ENCODE measurements around the gene GRIN1.

GRIN1 gene

DNA sequence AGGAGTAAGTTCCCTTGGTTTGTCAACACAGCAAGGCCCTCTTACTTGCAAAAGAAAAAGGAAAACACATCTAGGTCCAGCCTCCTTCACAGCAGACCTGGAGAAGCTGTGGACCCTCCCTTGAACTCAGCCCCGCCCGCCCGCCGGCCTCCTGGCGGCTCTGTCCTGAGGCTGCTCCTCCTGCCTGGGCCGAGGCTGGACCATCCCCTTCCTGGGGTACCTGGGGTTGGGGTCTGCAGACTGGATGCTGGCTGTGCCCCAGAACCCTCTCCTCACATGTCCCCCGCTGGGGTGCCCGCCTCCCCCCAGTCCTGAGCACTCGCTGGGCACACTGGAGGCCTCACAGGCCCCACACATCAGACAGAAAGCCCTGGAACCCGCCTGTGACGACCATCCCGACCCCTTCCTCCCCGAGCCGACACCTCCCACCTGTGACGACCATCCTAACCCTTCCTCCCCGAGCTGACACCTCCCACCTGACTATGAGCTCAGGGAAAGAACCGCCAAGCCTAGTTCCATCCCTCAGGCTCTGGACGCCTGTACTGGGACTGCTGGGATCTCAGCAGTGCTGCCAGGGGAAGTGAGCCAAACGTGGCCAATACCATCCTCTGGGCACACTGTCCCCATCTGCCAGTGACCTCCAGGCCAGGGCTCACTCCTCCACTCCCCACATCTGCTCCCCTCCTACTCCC is 40.1 kb downstream of the GRIN1 start:
- no peak for DNase-seq (ENCODE audit: low read depth)

GRCh38 chr9:137179761-137180160 is 40.8 kb downstream of the GRIN1 start:
- DNase-seq (ENCODE audit: low read depth): no peak

DNA sequence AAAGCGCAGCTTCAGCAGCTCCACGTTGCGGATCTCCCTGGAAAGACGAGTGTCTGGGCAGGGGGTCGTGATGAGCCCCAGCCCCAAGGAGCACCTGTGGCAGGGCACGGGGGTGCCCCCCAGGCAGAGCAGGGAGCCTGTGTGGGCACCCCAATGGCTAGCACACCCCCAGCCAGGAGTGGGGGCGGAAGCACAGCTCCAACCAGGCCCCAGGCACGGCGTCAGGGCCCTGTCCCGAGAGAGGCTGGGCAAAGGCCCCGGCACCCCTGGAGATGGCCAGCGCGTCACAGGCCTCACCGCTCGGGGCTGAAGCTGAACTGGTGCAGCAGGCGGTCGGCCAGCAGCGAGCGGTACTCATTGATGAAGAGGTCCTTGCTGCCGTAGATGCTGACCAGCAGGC is 41.5 kb downstream of the GRIN1 start:
- DNase-seq (ENCODE audit: low read depth): no peak

DNA sequence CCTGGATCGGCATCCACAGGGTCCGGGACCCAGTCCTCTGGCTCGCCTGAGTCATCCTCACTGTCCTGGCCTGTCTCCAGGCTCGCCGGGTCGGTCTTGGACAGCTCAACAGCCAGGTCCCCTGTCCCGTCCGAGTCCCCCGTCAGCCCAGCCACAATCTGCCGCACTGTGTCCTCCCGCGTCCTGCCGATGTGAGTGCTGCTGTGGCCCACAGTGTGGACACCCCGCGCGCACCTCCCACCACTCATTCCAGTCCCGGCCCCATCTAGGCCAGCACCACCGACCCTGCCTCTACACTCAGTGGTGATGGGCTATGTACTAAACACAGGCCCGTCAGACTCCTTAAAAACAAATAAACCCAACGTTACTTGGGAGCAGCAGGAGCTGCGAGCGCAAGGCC is 42.7 kb downstream of the GRIN1 start:
- DNase-seq (ENCODE audit: low read depth): no peak

- DNase-seq (ENCODE audit: low read depth): no peak
These were observed 43.9 kb downstream of the GRIN1 start for GRCh38 chr9:137182836-137183235.

DNA sequence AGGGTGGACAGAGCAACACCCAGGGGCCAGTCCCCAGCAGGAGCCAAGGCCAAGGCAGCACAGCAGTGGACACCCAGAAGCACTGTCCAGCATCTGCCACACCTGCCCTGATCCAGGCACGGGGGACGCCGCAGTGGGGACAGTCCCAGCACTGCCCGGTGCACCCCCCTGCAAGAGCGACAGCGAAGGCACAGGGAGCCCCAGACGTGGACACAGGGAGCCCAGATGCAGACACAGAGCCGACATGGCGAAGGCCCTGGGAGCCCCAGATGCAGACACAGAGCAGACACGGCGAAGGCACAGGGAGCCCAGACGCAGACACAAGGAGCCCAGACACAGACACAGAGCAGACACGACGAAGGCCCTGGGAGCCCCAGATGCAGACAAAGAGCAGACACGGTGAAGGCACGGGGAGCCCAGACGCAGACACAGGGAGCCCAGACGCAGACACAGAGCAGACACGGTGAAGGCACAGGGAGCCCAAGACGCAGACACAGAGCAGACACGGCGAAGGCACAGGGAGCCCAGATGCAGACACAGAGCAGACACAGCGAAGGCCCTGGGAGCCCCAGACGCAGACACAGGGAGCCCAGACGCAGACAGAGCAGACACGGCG is 45.1 kb downstream of the GRIN1 start:
- DNase-seq (ENCODE audit: low read depth): no peak

DNA sequence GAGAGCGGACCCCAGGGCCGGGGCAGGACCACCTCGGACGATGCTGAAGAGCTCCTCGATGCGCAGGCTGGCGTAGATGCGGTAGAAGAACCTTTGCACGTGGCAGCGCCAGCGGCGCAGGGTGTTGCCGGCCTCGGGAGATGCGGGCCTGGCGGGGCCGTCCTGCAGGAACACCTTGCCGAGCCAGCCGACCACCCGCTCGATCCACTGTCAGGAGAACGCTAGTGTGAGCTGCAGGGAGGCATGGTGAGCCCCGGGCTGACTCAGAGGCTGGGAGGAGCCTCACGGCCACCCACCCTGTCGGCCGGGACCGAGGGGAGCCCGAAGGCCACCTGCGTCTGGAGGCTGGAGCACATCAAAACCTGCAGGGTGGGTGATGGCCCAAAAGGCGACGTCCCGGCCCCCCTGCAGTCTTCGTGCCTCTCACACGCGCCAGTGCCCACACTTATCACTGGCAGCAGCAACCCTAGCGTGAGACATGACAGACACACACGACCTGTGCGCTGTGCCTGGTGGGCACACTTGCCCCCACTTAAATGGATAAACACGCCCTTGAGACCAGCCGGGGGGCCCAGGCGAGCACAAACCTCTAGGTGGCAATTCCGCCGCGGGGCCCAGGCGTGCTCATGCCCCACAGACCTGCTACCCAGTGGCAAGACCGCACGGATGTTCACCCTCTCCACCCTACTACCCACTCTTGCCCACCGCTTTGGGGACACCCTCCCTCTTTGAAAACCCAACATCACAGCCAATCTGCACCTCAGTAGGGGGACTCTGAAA is 46.1 kb downstream of the GRIN1 start:
- no peak for DNase-seq (ENCODE audit: low read depth)

GRCh38 chr9:137185921-137186320 is 47.0 kb downstream of the GRIN1 start:
- DNase-seq (ENCODE audit: low read depth): no peak

DNA sequence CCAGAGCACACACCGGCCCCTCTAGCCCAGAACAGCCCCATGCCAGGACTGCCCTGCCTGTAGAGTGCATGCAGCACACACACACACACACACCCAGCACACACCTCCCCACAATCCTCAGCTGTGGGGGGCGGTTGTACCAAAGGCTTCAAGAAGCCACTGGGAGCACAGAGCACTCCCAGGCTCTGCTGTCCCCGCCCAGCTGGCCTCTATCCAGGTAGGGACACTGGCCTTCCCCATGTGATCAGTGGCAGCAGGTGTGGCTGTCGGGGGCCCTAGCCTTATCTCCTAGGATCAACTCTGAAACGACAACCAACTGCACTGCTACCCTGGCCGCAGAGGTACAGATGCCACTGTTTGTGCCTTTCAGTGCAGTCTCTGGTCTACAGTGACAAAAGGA is 47.4 kb downstream of the GRIN1 start:
- DNase-seq (ENCODE audit: low read depth): no peak

DNA sequence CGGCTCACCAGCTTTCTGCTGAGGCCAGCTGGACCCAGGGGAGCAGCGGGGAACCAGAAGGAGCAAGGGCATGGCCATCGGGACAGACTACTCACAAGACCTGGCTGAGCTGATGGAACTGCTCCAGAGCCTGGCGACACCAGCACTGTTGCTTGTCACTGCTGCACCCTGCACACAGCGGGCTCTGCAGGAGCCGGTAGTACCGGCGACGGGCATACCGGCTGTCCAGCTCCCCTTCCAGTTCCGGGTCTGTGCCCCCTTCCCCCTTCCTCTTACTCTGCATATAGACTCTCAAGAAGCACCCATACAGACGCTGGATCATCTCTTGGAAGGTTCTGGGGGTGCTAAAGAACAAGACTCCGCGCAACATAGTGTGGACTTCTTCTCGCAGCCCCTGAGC is 48.4 kb downstream of the GRIN1 start:
- DNase-seq (ENCODE audit: low read depth): no peak

DNA sequence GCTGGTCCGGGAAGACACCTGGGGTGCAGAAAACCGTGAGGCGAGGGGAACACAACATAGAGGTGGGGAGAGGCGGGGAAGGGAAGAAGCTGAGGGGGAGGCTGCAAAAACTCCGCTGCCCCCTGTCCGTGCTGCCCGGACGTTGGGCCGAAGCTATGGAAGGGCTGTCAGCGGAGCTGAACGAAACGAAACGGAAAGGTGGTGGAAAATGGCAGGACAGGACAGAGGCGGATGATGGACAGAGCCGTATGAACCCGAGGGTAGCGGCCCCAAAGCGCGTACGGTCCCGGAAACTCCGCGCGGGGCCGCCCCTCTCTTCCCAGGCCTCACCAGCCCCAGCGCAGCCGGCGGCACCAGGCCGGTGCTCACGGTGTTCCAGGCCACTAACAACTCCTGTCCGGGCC is 49.1 kb downstream of the GRIN1 start:
- DNase-seq (ENCODE audit: low read depth): no peak

DNA sequence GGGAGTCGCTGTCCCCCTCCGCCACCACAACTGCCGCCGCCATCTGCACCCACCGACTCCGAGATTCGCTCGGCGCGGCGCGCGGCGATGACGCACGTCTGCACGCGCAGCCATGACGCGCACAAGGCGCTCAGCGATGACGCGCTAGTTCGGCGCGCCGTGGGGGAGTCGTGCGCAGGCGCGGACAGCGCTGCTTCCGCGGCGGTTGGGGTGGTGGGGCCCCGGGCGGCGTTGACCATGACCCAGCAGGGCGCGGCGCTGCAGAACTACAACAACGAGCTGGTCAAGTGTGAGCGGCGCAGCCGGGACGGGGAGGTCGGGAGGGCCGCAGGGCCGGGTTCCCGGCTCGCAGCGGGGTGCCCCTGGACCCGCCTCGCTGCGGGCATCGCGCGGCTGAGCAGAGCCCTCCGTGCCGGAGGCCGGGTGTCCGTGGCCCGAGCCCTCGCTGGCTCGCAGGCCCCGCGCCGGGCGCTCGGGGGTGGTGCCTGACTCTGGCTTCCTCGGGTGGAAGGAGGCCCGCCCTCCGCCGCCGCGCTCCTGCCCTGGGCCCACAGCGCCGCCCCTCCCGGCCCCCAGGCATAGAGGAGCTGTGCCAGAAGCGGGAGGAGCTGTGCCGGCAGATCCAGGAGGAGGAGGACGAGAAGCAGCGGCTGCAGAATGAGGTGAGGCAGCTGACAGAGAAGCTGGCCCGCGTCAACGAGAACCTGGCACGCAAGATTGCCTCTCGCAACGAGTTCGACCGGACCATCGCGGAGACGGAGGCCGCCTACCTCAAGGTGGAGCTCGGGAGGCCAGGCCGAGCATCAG is 49.7 kb downstream of the GRIN1 start, which contains the start of the genes ANAPC2 and SSNA1:
TSS of gene ANAPC2 (minus strand) at position 71 of the 807 bp plus-strand sequence. CDS start at position 43, 28 bp downstream.
TSS of gene SSNA1 (plus strand) at position 187 of the 807 bp plus-strand sequence. CDS start at position 238, 51 bp downstream.
- peak; percentile 76 for DNase-seq (ENCODE audit: low read depth)

- no peak for DNase-seq (ENCODE audit: low read depth)
These were observed 50.6 kb downstream of the GRIN1 start for GRCh38 chr9:137189297-137190295.

DNA sequence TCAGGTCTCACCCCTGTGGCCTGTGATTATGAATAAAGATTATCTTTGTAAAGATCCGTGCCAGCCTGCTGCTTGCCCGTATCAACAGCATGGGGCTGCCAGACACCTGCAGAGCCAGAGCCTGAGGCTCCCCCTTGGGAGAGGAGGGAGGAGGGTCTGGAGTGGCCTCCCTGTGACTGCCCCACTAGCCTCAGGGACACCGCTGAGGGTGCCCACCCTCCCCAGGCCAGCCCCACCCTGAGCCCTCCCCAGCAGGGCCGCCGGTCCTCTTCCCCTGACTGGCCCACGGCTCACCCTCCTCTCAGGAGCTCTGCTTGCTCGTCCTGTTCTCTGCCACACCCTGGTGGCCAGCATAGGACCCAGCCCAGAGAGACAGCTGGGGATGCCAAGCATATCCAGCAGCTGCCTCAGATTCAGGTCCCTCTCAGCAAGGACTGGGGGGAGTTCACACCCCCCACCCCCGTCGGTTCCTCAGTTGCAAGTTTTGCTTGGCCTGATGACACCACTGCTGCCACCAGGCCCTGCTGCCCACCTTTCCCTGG is 51.4 kb downstream of the GRIN1 start:
- no peak for DNase-seq (ENCODE audit: low read depth)

DNA sequence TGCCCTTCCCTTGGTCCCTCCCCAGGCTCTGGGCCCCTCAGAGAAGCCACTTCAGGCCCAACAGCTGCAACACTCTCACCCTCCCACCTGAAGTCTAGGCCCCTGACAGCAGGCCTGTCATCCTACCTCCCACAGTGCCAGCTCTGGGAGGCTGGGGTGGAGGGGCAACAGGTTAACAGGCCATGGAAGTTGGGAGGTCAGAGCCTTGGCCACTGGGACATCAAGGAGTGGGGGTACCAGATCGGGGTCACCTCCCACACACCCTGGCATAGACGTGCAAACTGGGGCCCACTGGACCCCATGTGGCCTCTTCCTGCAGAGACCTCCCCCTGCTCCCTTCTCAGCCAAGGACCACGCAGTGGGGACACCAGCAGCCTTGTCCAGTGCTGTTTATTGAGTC is 52.3 kb downstream of the GRIN1 start:
- DNase-seq (ENCODE audit: low read depth): no peak

DNA sequence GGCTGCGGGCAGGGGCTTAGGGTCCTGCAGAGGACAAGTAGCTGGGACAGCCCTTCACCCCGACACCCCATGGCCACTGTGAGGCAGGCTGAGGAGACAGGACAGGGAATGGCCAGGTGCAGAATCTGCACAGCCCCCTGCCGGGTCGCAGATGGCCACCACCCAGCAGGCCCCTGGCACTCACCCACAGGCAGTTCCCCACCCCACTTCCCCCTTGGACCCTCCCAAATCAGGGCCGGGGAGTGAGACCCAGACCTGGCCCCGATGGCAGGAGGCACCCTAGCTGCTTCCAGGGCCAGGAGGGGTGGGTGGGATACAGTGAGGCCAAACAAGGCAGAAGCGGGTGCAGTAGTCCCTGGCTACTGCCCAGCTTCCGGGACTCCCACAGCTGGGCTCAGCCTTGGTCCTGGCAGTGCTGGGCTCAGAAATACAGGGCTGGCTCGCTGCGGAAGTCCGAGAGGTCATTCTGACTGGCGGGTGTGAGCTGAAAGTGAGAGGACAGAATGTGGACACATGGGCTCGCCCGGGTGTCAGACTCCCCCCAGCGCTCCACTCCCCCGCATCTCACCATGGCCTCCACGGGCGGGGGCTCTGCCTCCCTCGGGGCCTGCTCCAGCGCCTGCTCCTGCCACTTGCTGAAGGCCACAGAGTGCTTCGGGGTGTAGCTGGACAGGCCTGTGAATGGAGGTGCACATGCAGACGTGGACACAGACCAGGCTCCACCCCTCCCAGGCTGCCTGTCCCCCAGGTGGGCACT is 52.9 kb downstream of the GRIN1 start:
- DNase-seq (ENCODE audit: low read depth): no peak

DNA sequence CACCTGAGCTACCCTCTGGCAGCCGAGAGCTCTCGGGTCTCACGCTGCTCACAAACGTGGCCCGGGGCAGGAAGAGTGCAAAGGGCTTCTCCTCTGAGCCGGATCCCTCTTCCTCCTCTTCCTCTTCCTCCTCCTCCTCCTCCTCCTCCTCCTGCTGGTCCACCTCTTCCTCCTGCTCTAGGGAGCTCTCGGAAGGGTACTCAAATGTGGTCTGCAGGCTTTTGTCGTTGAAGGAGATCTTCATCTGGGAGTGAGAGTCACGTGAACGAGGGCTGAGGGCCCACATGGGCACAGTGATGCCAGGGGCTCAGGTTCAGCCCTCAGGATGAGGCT is 53.5 kb downstream of the GRIN1 start:
- no peak for DNase-seq (ENCODE audit: low read depth)

- no peak for DNase-seq (ENCODE audit: low read depth)
These were observed 53.9 kb downstream of the GRIN1 start for GRCh38 chr9:137192859-137193258.

DNA sequence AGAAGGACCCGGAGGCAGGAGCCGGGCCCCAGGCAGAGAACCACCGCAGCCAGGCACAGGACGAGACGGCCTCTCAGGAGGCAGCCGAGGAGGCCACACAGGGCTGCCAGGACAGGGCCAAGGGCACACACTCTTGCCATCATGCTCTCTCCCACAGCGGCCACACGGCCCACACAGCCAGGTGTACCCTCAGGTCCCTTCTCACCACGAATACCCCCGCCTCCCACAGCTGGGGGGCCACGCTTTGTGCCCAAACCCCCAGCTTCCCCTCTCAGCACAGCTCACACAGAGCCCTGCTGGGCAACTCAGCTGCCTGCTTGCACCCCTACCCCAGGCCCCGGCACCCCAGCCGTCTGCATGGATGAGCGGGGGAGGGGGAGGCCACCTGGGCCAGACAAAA is 54.8 kb downstream of the GRIN1 start:
- no peak for DNase-seq (ENCODE audit: low read depth)

DNA sequence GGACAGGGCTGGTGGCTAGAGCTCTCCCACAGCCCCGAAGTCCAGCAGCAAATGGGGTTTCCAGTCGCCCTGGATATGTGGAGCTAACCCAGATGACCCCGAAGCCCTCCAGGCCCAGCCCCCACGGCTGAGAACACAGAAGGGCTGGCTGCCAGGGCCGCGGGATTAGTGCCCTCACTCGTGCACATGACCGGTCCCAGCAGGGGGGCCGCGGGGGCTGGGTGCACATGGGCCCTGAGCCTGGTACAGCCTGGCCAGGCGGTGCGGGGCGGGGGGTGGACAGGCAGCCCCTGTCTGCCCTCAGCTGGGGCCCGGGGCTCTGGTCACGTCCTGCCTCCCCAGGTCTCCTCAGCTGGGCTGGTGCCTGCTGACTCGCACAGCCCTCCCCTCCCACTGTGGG is 55.4 kb downstream of the GRIN1 start:
- no peak for DNase-seq (ENCODE audit: low read depth)

Measured in HS-27A (cell line).